GM18873 (cell line): ENCODE measurements around the gene SELENOP.
"Not testable (repeated sequence)": the region's sequence is repeated elsewhere in the genome, so short reads cannot be mapped to it uniquely, and the experiment has no call there.

ENCODE experiments used
- ATAC-seq: cut with Tn5 transposase; IDR thresholded peaks from one replicate; pipeline ENCODE4 v1.9.1; 2021; ENCODE audit warnings: mild to moderate bottlenecking, moderate library complexity, moderate number of reproducible peaks; ENCODE audit not compliant: unreplicated experiment, low FRiP score

The SELENOP gene, protein sequence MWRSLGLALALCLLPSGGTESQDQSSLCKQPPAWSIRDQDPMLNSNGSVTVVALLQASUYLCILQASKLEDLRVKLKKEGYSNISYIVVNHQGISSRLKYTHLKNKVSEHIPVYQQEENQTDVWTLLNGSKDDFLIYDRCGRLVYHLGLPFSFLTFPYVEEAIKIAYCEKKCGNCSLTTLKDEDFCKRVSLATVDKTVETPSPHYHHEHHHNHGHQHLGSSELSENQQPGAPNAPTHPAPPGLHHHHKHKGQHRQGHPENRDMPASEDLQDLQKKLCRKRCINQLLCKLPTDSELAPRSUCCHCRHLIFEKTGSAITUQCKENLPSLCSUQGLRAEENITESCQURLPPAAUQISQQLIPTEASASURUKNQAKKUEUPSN

DNA sequence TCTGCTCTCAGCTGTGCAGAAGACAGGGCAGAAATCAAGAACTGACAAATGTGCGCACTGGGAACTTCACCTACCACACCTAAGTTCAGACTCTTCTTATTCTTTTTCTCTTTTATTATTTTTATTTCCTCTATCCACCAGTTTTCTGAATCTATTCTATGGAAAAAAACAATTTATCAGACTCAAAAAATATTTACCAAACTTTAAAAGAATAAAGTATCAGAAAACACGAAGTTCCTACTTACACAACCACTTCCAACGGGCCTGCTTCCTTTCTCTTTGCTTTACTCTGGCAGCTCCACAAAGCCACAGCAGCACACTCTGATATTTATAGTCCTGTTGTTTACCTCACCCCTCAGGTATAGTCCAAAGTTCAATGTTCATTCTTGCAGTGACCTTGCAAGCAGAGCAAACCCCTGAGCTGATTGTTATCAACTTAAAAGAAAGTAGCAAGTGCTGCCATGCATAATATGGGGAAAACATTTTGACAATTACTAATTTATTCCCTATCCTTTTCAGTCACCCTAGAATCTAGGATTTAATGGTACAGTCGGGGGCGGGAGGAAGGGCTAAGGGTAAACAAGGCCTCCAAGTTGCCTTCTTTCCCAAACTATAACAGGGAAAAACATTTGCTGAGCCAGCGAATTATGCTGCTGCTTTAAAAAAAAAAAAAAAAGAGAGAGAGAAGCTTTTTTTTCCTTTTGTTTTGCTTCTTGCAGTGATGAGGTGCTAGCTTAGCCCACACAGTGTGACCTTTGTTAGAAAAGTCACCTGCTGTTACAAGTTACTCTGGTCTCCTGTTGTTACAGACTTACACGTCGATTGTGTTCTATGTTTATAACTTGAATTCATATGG is at the start of gene SELENOP:
TSS of gene SELENOP (minus strand) at position 302 of the 856 bp plus-strand sequence. CDS start 3,539 bp downstream, outside the sequence.
- ATAC-seq: no peak

DNA sequence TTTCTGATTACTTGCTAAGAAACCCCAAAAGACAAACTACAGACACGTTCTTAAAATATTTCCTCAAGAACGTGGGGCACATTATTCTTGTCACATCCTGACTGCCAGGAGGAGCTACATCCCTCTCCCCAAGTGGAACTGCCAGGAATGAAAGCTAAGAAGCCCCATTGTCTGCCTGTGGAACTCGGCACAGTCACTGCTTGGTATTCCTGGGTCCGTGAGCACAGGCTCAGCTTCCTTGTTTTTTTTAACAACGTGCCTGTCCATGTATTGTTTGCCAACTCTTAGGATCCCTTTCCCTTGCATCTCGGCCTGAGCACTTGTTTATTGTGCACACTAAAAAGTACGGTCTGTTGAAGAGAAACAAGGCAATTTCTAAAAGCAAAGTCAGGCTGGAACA is 47.0 kb upstream of the SELENOP start:
- ATAC-seq: no peak

DNA sequence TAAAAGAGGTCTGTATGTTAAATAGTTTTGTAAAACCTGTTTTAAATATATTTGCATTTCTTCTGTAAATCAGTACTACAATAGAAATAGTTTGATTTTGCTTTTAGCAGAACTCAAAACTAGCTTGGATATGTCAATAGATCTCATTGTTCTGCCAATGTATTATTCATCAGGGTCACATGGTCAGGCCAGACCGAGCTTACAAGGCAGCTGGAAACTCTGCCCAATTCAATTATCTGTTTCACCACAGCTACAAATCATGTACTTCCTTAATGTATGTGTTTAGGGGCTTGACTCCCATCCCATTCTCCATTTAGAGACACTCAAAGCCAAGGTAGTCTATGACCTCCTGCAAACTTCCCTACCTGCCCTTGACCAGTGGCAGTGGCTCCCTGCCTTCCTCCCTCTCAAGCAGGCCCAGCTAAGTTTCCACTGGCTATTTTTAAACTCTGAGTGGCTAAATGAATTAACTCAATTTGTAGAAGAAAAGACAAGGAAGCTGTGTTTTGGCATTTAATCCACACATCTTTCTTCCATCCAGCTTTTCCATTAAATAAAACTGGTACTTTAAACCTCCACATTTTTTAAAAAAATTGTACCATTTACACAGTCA is 46.4 kb upstream of the SELENOP start:
- ATAC-seq: no peak

DNA sequence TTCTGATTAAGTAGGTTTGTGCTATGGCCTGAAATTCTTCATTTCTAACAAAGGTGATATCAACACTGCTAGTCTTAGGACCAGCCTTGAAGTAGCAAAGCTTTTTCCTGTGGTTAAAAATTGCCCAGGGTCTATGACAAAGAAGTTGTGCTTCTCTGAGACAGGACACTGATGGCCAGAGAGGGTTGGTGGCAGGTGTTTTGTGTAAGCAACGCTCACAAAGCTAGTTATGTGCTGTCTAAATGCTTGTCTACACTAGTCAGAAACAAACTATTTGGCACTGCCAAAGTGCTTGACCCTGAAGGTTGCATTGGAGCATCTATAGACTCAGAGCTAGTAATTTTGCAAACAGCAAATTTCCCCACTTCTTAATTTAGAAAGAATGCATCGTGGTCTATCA is 44.1 kb upstream of the SELENOP start:
- ATAC-seq: no peak

DNA sequence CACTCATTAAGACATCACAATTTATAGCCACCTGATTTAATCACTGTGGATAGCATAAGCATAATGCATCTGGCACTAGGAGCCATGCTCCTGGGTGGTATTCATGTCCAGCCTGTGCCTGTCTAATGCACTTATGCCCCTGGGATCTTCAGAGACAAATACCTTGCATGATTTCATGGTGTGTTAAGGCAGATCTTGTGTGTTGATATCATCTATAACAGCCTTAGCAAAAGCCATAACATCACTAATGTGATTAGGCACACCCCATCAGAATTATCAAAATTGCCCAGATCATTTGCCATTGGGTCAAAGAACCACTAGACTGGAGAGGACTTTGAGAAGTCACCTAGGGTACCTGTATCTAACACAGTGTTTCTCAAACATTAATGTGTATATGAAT is 43.7 kb upstream of the SELENOP start:
- no peak for ATAC-seq

DNA sequence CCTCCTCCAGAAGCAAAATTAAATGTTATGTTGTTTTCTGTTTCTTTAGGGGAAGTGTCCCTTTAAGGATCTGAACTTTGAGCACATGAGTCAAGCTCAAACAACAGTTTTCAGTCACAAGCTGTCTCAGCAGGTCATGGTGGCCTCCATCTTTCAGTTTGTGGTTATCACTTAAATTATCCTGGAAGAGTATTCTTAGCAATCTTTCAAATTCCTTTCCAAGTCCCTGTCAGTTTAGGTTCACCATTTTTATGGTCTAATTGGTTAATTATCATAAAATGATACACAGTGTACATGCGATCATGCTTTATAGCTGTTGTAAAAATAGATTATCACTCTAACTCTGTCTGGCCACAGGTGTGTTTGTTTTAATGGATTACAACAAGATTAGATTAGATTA is 43.1 kb upstream of the SELENOP start:
- no peak for ATAC-seq

DNA sequence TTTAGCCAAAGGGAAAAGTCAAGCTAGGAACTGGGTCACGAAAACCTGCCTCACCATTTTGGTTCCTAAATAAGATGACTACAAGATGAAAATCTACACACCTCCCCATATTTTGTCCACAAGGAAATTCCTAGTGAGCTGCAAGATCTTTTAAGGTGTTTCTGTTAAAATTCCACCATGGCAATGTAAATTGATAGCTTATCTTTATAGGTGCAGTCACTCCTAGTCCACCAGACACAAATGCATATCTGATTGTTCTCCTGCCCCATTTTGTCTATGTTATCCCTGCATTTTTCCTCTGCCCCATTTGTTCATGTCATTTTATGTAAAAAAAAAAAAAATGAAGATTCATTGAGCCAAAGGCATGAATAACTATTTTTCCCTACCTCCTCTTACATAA is 41.1 kb upstream of the SELENOP start:
- no peak for ATAC-seq

DNA sequence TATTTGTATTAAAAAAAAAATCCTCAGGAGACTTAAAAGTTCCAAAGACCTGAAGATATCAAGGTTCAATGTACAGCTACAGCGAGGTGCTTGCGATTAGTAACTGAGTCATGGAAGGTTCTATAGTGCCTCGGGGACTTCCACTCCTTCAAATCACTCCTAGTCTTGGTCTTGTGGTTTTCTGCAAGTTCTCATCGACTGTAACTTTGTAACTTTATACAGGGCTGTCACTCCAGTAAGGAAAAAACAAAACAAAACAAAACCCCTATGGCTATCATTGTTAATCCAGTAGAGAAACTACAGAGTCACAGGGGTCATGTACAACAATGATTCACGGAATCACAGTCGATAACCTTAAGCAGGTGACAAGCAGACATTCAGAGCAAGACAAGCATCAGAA is 39.8 kb upstream of the SELENOP start:
- no peak for ATAC-seq

DNA sequence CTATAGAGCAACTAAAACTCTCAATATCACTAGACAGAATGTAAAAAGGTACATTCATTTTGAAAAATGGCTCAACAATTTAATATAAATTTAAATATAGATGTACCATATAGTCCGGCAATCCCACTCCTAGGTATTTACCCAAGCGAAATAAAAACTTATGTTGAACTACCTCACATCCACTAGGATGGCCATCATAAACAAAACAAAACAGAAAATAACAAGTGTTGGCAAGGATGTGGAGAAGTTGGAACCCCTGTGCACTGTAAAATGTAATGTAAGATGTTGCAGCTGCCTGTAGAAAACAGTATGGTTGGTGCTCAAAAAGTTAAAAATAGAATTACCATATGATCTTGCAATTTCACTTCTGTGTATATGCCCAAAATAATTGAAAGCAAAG is 36.9 kb upstream of the SELENOP start:
- ATAC-seq: no peak

DNA sequence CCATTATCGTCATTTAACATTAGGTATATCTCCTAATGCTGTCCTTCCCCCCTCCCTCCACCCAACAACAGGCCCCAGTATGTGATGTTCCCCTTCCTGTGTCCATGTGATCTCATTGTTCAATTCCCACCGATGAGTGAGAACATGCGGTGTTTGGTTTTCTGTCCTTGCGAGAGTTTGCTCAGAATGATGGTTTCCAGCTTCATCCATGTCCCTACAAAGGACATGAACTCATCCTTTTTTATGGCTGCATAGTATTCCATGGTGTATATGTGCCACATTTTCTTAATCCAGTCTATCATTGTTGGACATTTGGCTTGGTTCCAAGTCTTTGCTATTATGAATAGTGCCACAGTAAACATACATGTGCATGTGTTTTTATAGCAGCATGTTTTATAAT is 32.7 kb upstream of the SELENOP start:
- ATAC-seq: not testable (repeated sequence)

DNA sequence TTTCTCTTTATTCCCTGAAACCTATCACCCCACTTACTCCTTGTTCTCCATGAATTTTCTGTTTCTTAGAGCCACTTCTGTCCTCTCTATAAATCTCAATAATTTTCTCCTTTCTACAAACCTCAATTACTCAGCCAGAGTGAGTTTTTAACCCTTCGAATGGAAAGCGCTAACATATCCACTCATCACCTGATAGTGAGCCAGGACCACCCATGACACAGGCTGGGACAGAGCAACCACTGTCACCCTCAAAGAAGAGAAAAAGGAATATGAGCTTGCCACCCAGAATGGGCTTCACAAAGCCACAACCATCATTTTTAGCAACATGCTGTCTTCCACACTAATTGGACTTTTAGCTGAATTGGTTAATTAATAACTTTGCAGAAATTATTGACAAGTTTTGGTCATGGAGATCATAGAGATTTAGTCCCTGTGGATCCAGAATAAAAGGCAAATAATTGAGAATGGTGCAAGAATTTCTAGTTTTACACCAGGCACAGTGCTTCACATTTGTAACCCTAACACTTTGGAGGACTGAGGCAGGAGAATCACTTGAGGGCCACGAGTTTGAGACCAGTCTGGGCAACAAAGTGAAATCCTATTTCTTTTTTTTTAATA is 32.1 kb upstream of the SELENOP start:
- ATAC-seq: no peak

DNA sequence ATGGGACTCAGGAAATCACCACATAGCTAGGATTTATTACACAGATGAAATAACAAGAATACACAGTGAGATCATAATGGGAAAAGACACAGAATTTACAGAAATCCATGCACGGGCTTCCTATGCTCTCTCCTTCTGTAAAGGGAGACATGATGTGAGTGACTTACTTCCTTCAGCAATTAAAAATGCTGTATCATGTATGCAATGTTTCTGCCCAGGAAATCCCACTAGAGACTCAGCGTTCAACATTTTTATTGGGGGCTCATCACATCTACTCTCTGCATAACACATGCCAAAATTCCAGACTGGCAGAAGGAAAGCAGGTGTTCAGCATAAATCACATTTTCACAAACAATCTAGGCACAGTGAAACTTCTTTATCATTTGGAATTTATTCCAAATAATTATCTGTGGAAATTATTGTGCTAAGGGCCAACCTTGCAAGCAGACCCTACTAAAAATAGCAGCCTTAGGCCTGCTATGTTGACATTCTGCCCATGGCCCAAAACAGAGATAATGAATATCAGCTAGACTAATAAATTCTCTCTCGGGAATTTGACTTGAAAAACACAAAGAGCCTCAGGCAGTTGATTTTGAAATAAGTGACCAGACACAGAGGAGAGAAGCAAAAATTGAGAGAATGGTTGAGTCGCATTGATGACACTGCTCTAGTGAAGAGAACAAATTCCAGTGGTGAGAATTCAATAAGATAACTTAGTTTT is 31.4 kb upstream of the SELENOP start:
- ATAC-seq: no peak

DNA sequence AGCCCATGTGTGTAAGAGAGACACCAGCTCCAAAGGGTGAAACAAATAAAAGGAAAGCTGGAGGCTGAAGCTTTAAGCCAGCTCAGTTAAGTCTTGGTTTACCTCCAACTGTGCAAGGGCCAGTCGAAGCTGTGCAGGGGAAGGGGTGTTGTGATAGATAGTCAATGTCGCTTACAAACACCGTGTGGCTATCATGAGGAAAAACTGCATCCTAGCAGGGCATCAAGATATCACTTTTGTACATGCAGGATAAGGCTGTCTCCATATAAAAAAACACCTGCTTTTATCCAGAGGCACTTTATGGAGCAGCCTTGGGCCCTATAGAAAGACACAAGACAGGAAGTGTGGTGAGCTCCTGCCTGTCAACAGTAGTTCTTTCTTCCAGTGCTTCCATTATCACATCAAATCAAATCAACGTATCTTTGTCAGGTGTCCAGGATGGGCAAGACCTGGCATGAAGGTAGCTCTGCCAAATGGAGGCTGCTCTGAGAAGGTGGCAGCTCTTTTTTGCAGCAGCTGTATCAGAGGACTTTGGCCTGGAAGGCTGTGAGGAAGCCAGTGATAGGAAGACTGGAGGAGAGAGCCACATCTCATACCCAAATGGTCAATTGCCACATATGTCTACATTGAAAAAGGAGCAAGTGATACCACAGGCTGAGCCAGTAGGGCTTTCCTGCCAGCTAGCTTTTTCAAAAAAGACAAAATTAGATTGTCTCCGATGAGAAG is 29.3 kb upstream of the SELENOP start:
- no peak for ATAC-seq

DNA sequence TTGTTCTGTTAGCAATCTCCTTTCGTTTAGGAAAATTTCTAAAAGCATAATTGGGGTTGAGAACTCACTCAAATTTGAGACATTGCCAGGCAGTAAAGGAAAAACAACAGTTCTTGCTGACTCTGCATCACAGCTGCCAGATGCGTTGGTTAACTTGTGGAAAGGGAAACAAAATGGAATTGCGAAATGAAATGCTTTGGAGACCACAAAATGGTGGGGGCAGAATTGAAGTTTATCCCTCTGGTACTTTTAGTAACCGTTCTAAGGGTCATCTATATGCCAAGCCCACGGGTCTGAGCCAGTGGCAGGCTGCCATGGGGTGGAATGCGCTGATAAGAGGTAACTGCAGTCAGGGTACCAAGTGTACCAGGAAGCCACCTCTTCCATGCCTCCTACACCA is 28.6 kb upstream of the SELENOP start:
- no peak for ATAC-seq

DNA sequence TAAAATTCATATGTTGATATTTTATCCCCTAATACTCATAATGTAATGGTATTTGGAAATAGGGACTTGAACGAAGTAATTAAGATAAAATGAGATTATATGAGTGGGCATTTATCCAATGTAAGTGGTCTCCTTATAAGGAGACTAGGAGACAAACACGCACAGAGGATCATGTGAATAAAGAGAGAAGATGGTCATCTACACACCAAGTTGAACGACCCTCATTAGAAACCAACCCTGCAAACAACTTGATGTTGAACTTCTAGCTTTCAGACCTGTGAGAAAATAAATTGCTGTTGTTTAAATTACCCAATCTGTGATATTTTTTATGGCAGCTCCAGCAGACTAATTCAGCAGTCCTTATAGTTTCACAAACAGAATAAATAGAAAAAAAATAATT is 27.5 kb upstream of the SELENOP start:
- ATAC-seq: no peak

DNA sequence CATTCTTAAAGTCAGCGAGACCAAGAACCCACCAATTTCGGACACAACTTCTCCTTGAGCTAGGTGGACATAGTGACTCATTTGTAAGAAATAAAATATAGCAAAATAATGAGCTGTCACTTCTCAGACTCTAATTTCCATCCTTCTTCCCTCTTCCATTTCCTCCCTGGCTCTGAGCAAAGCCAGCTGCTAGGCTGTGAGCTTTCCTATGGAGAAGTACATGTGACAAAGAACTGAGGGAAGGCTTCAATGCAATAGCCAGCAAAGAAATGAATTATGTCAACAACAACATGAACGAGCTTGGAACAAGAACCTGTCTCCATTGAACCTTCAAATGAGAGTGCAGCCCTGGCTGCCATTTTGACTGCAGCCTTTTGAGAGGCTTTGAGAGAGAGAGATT is 25.9 kb upstream of the SELENOP start:
- ATAC-seq: no peak

DNA sequence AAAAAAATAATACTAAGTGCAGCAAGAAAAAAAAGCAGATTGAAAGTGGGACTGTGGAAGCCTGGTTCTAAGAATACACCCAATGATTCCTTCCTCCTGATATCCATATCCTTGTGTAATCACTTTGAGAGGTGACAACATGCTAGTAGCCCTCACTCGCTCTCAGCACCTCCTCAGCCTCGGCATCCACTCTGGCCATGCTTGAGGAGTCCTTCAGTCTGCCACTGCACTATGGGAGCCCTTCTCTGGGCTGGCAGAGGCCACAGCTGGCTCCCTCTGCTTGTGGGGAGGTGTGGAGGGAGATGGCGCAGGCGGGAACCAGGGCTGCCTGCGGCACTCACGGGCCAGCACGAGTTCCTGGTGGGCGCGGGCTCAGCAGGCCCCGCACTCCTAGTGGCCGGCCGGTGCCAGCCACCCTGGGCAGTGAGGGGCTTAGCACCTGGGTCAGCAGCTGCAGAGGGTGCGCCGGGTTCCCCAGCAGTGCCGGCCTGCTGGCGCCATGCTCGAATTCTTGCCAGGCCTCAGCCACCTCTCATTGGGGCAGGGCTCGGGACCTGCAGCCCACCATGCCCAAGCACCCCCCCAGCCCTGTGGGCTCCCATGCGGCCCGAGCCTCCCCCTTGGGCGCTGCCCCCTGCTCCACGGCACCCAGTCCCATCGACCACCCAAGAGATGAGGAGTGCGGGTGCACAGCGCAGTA is 24.5 kb upstream of the SELENOP start:
- no peak for ATAC-seq

DNA sequence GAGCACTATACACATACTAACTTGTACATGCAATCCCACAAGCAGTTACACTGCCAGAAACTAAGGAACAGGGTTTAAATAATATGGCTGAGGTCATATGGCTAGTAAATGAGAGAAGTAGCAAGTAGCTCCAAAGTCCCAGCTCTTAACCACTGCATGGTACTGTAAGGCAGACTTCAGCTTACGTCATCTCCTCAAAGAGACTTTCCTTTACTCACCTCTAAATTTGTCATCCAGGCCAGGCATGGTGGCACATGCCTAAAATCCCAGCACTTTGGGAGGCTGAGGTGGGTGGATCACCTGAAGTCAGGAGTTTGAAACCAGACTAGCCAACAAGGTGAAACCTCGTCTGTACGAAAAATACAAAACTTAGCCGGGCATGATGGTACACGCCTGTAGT is 20.4 kb upstream of the SELENOP start:
- no peak for ATAC-seq

DNA sequence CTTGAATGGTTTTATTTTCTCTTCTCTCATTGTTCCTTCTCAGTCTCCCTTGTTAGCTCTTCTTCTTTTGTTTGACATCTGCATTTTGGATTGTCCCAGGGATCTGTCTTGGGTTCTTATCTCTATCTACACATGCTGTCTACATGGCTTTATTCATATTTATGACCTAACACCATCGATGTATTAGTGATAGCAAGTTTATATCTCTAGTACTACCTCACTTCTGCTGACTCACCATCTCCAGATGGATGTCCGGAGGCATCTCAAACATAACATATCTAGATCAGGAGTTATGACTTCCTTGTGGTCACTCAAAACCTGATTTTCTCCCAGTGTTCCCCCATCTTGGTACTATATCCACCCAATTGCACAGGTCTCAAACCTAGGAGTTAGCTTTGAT is 19.2 kb upstream of the SELENOP start:
- no peak for ATAC-seq
